T-helper 2 cell (primary cell): ENCODE data around the gene FBXO34.

Experiments used
- DNase-seq, 5 experiments: peaks; one replicate each; pipeline versions ENCODE4 v3.0.0 to v3.0.0-alpha.2; 2012 to 2022

FBXO34 gene

GRCh38 chr14:55272387-55272786, 1.2 kb downstream of the FBXO34 start:
- no peak for DNase-seq

- DNase-seq, result no peak
Observed at GRCh38 chr14:55272922-55273321, 1.7 kb downstream of the FBXO34 start.

GRCh38 chr14:55274146-55274545, 2.9 kb downstream of the FBXO34 start:
- DNase-seq, result no peak

GRCh38 chr14:55274751-55275150, 3.5 kb downstream of the FBXO34 start:
- no peak for DNase-seq

GRCh38 chr14:55276736-55277135, 5.5 kb downstream of the FBXO34 start:
- no peak for DNase-seq

- peak in 1 of 5 experiments; percentile 40 for DNase-seq
Observed at GRCh38 chr14:55277972-55278740, 6.9 kb downstream of the FBXO34 start.

GRCh38 chr14:55279384-55279783, 8.2 kb downstream of the FBXO34 start:
- no peak for DNase-seq

- no peak for DNase-seq
Observed at GRCh38 chr14:55281316-55281839, 10.2 kb downstream of the FBXO34 start.

- DNase-seq, result no peak
Observed at GRCh38 chr14:55285048-55285652, 13.9 kb downstream of the FBXO34 start.

- DNase-seq, result no peak
Observed at GRCh38 chr14:55288439-55288838, 17.2 kb downstream of the FBXO34 start.

- no peak for DNase-seq
Observed at GRCh38 chr14:55291480-55292081, 20.4 kb downstream of the FBXO34 start.

- peak in 1 of 5 experiments; percentile 36 for DNase-seq
Observed at GRCh38 chr14:55294603-55295002, 23.4 kb downstream of the FBXO34 start.

GRCh38 chr14:55297611-55298499, 26.6 kb downstream of the FBXO34 start:
- DNase-seq, result peak in 1 of 5 experiments; percentile 50

GRCh38 chr14:55298500-55298822, 27.2 kb downstream of the FBXO34 start:
- no peak for DNase-seq

- peak in 1 of 5 experiments; percentile 20 for DNase-seq
Observed at GRCh38 chr14:55301437-55302121, 30.4 kb downstream of the FBXO34 start.

GRCh38 chr14:55302367-55303124, 31.3 kb downstream of the FBXO34 start:
- DNase-seq, result no peak

- no peak for DNase-seq
Observed at GRCh38 chr14:55303125-55303499, 31.9 kb downstream of the FBXO34 start.

GRCh38 chr14:55303691-55304145, 32.5 kb downstream of the FBXO34 start:
- DNase-seq, result no peak

- DNase-seq, result no peak
Observed at GRCh38 chr14:55306938-55307589, 35.8 kb downstream of the FBXO34 start.

GRCh38 chr14:55309154-55309553, 37.9 kb downstream of the FBXO34 start:
- DNase-seq, result no peak
